Spleen (tissue), 11 donors: ENCODE measurements around the gene HOXB7. TPM values are rescaled to one million over a fixed set of nuclear protein-coding genes. Genes with fewer than 3 reads are reported as not detected.

Source experiments
- DNase-seq: peaks from one replicate; pipeline ENCODE4 v3.0.0-alpha.2; 2020
- H3K27ac ChIP-seq, 8 donors: fragments of 200-600 bp; sonication (generic) in 7 of 8; 1 replicate in 4 of 8; 2 replicates in 4 of 8; pipeline versions ENCODE4 v1.5.0 to v1.8.0; 2016 to 2021; ENCODE audit warnings: inconsistent platforms in 4 of 8, mild to moderate bottlenecking in 4 of 8, moderate library complexity in 1 of 8
- H3K27me3 ChIP-seq, 7 donors: fragments of 200-600 bp; sonication (generic) in 6 of 7; replicated peaks in 1 of 7; 1 replicate in 4 of 7; 2 replicates in 3 of 7; pipeline versions ENCODE4 v1.5.0 to v1.8.0; 2016 to 2021; ENCODE audit warnings: inconsistent platforms in 3 of 7, mild to moderate bottlenecking in 1 of 7
- H3K36me3 ChIP-seq, 6 donors: fragments of 200-600 bp; sonication (generic) in 5 of 6; 1 replicate in 4 of 6; 2 replicates in 2 of 6; pipeline versions ENCODE4 v1.5.0 to v1.8.0; 2016 to 2021; ENCODE audit warnings: inconsistent platforms in 2 of 6
- H3K4me1 ChIP-seq, 6 donors: fragments of 200-600 bp; sonication (generic) in 5 of 6; 1 replicate in 3 of 6; 2 replicates in 3 of 6; pipeline versions ENCODE4 v1.5.0 to v1.8.0; 2016 to 2021; ENCODE audit warnings: inconsistent platforms in 3 of 6
- H3K4me3 ChIP-seq, 8 donors: fragments of 200-600 bp; sonication (generic) in 7 of 8; 1 replicate in 4 of 8; 2 replicates in 4 of 8; pipeline versions ENCODE4 v1.5.0 to v1.8.0; 2016 to 2021; ENCODE audit warnings: inconsistent platforms in 4 of 8, mild to moderate bottlenecking in 4 of 8, moderate library complexity in 2 of 8
- H3K9me3 ChIP-seq, 8 donors: fragments of 200-600 bp; sonication (generic) in 7 of 8; 1 replicate in 4 of 8; 2 replicates in 4 of 8; pipeline versions ENCODE4 v1.5.0 to v1.8.0; 2016 to 2021; ENCODE audit warnings: inconsistent platforms in 4 of 8
- POLR2A ChIP-seq, 3 donors: fragments of 450-650 bp; IDR thresholded peaks; one replicate each; pipeline ENCODE4 v1.5.1; 2017; ENCODE audit warnings: antibody characterized with exemption in 3 of 3, mild to moderate bottlenecking in 1 of 3
- POLR2AphosphoS5 ChIP-seq, 3 donors: sonication (generic); formaldehyde crosslinking; IDR thresholded peaks; one replicate each; pipeline ENCODE4 v1.5.1; 2017; ENCODE audit warnings: antibody characterized with exemption in 3 of 3
- WGBS, 5 donors: extraction: QIAGEN DNeasy Blood & Tissue Kit in 3 of 5; methylation state at CpG; one replicate each; pipeline versions ENCODE4 v1.1.5 to v1.1.7; 2013 to 2018; 5-methylcytosine and 5-hydroxymethylcytosine counted together
- intact Hi-C: fragments of 100-400 bp; cut with DNase I; formaldehyde crosslinking; loops from one replicate; pipeline ENCODE4 v1.15.0; 2023; ENCODE audit warnings: low total_unique reads
- polyA plus RNA-seq, 3 donors: library from polyadenylated mRNA; stranded (reverse); fragments of 200-250 nt; gene quantifications; one replicate each; pipeline ENCODE4 v1.2.1, GENCODE V29; 2013
- total RNA-seq, 7 donors: library from RNA; depleted of rRNA in 3 of 7; stranded (reverse); fragments of >200 nt in 3 of 7; fragmentation: NEBNext Ultra II Directional in 4 of 7; extraction: Animal tissue kit (Norgen Biotek cat#: 25700) in 4 of 7; gene quantifications; one replicate each; pipeline versions ENCODE4 v1.1.0 to v1.2.1, GENCODE V29; 2016 to 2021
- TF ChIP-seq, protein P1 (sequence below), 11 experiments: fragments of 200-600 bp in 7 of 11; fragments of 450-650 bp in 4 of 11; sonication (generic) in 4 of 11; IDR thresholded peaks in 8 of 11; conservative IDR thresholded peaks in 3 of 11; 1 replicate in 7 of 11; 2 replicates in 4 of 11; pipeline versions ENCODE4 v1.4.0 to v1.8.0; 2016 to 2021; ENCODE audit warnings: antibody characterized with exemption in 11 of 11, inconsistent platforms in 4 of 11, mild to moderate bottlenecking in 1 of 11
- donor health status: healthy with polysubstance abuse.
- donor health status: DM: no; HTN: no; CAD: no; lungs with moderate emphysema.
- donor health status: DM: no; HTN: no; CAD: no.
- donor health status: Bipolar disorder and iron deficiency.
- donor health status: healthy.
- donor health status: DM: no; HTN: no; CAD: no.
- donor health status: DM: yes; HTN: yes; CAD: no.

Gene HOXB7
- total and polyA plus RNA-seq, 10 donors, result 1.3 to 7.5 (median 3.1) TPM

DNA sequence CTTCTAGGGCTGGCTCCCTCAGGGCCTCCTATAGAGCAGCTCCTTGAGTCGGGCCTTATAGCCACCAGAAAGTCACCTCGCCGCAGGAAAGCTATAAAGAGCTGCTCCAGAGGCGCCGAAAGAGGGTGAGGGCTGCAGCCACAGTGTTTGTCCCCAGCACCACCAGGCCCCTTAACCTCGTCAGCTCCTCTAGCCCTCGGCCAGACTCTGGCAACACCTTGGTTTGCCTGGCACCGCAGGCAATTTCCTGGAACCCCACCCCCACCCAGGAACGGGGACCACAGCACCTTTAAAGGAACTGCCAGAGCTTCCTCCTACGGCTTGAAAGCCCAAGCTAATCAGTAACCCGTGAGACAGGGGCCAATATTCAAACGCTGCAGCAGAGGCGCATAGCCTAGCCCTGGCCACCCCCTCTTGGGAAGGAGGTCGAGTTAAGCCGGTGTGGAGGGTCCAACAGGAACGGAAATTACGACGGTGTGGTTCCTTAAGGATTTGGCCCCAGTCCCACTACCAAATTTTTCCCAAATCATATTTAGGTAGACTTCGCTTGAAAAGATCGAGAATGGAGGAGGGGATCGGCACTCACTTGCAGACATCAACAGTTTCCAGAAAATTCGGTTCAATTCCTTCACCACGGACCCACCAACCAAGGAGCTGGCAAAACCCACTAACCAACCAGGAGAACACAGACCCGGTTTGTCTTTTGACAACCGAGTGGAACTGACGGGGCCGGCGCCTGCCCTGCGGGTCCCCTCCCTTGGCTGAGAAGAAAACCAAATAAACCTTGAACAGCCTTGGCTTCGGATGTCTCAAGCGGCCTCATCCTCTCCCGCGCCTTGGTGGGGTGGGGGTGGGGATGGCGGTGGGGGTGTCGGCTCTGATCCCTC lies 9.0 kb downstream of the HOXB7 start:
- WGBS, 5 donors, result 45 to 52% (median 48%) methylated on average over 35 of the region's 35 CpGs
- TF ChIP-seq POLR2AphosphoS5 (IDR thresholded peaks at IDR 0.05), result no peak
- TF ChIP-seq, protein P1, sequence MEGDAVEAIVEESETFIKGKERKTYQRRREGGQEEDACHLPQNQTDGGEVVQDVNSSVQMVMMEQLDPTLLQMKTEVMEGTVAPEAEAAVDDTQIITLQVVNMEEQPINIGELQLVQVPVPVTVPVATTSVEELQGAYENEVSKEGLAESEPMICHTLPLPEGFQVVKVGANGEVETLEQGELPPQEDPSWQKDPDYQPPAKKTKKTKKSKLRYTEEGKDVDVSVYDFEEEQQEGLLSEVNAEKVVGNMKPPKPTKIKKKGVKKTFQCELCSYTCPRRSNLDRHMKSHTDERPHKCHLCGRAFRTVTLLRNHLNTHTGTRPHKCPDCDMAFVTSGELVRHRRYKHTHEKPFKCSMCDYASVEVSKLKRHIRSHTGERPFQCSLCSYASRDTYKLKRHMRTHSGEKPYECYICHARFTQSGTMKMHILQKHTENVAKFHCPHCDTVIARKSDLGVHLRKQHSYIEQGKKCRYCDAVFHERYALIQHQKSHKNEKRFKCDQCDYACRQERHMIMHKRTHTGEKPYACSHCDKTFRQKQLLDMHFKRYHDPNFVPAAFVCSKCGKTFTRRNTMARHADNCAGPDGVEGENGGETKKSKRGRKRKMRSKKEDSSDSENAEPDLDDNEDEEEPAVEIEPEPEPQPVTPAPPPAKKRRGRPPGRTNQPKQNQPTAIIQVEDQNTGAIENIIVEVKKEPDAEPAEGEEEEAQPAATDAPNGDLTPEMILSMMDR (IDR thresholded peaks at IDR 0.05 in 8 of 11, conservative IDR thresholded peaks at IDR 0.05 in 3 of 11), result no peak
- TF ChIP-seq POLR2A (IDR thresholded peaks at IDR 0.05), result no peak
- peaks cover 2 to 100% (median 88%) of the 10 kb centered on the region in 7 donors for H3K27me3 ChIP-seq

DNA sequence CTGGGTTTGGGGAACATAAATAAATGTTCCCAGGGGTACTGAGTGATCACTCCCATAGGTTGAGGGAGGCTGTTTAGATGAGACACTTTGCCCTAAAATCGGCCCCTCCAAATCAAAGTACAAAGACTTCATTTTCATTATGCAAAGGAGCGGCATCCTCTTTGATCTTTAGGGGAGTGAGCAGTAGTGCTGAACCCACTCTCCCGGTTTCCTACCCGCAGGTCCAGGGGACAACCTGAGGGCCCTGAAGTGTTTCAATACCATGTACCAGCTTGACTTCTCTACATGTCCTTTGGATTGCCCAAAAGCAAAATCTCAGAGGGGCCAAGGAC lies 9.6 kb downstream of the HOXB7 start:
- Histone ChIP-seq H3K27ac (no peak overlapping the region), H3K9me3 (no peaks in the 10 kb centered on the region), H3K36me3 (no peaks in the 10 kb centered on the region), H3K4me3 (no peak overlapping the region), H3K27me3 (peaks cover 2 to 100% (median 88%) of the 10 kb centered on the region in 7 donors), H3K4me1 (peaks cover 19 to 63% (median 37%) of the 10 kb centered on the region in 6 donors)
- TF ChIP-seq POLR2A (IDR thresholded peaks at IDR 0.05) (no peak), POLR2AphosphoS5 (IDR thresholded peaks at IDR 0.05) (no peak)
- TF ChIP-seq, protein P1 (IDR thresholded peaks at IDR 0.05 in 8 of 11, conservative IDR thresholded peaks at IDR 0.05 in 3 of 11), result no peak
- 83 to 96% (median 89%) methylated on average over 4 of the region's 4 CpGs for WGBS, 5 donors
- intact Hi-C loops, result no loop called here
- no peak for DNase-seq

More for the DNA sequence above, 9.0 kb downstream of the HOXB7 start:
- DNase-seq, result no peak
- H3K9me3 ChIP-seq, result no peaks in the 10 kb centered on the region
- peak overlapping the region in 1 of 8 donors; percentile 62 for H3K4me3 ChIP-seq
- H3K36me3 ChIP-seq, result no peaks in the 10 kb centered on the region
- intact Hi-C loops, result no loop called here
- H3K4me1 ChIP-seq, result peaks cover 16 to 57% (median 31%) of the 10 kb centered on the region in 6 donors
- H3K27ac ChIP-seq, result no peak overlapping the region

DNA sequence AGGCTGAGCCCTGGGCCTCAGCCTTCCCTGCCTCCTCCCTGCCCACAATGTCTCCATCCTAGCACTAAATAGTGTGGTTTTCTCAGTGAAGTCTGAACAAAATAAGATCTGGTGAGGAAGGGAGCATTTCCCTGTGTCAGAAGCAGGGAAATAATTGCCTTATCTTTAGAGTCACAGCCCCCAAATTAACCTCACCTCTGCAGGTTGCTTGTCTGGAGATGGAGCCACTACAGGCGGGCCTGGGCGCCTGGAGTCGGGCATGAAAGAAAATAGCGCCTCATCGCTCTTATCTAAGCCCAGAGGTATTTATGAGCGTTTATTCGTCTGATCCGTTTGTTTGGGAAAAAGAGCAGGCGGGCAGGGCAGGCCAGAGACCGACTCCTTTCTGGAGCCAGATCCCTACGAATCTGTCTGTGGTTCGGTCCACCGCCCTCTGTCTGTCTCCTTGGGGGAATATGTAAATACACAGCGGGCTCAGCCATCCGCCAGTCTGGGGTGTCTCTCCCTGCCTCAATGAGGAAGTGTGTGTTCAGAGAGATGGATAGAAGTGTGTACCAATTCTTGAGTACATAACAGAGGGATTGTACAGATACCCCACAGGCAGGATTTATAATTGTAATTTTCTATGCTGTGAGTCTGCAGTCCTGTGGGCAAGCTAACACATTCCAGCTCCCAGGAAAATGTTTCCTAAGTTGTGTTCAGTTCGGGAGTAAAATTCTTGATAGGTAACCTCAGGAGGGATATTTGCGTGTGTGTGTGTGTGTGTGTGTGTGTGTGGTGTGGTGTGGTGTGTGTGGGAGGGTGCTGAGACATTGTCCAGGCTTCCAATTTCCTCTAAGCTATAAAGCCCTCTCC lies 10.3 kb downstream of the HOXB7 start:
- TF ChIP-seq POLR2AphosphoS5 (IDR thresholded peaks at IDR 0.05) (no peak), POLR2A (IDR thresholded peaks at IDR 0.05) (no peak)
- TF ChIP-seq, protein P1 (IDR thresholded peaks at IDR 0.05 in 8 of 11, conservative IDR thresholded peaks at IDR 0.05 in 3 of 11), result no peak
- H3K36me3 ChIP-seq, result no peaks in the 10 kb centered on the region
- peaks cover 22 to 70% (median 41%) of the 10 kb centered on the region in 6 donors for H3K4me1 ChIP-seq
- H3K9me3 ChIP-seq, result no peaks in the 10 kb centered on the region
- DNase-seq, result no peak
- WGBS, 5 donors, result 85 to 93% (median 87%) methylated on average over 17 of the region's 17 CpGs
- peaks cover 2 to 100% (median 91%) of the 10 kb centered on the region in 7 donors for H3K27me3 ChIP-seq
- H3K4me3 ChIP-seq, result no peak overlapping the region
- H3K27ac ChIP-seq, result no peak overlapping the region
- intact Hi-C loops, result no loop called here
